Neural progenitor cell (in vitro differentiated cells): Measurements from ENCODE around the gene AIF1. TPM values are rescaled to one million over a fixed set of nuclear protein-coding genes. Genes with fewer than 3 reads are reported as not detected.

Source experiments
- DNase-seq: peaks from one replicate; pipeline ENCODE4 v3.0.0-alpha.2; 2016; ENCODE audit warnings: low spot score
- H2AFZ ChIP-seq: fragments of 200-600 bp; sonication (generic); replicated peaks from 2 replicates; pipeline ENCODE4 v1.6.1; 2016; ENCODE audit warnings: antibody characterized with exemption
- H3F3A ChIP-seq: fragments of 200-600 bp; sonication (generic); 2 replicates; pipeline ENCODE4 v1.6.1; 2016; ENCODE audit warnings: antibody characterized with exemption, low read depth
- H3K27ac ChIP-seq: fragments of 200-600 bp; sonication (generic); 2 replicates; pipeline ENCODE4 v1.5.1; 2016; ENCODE audit warnings: mild to moderate bottlenecking
- H3K27me3 ChIP-seq: fragments of 200-600 bp; sonication (generic); 2 replicates; pipeline ENCODE4 v1.6.1; 2016; ENCODE audit warnings: mild to moderate bottlenecking, moderate library complexity
- H3K36me3 ChIP-seq: fragments of 200-600 bp; sonication (generic); 2 replicates; pipeline ENCODE4 v1.5.1; 2016
- H3K4me1 ChIP-seq: fragments of 200-600 bp; sonication (generic); 2 replicates; pipeline ENCODE4 v1.6.1; 2016; ENCODE audit warnings: mixed run types
- H3K4me2 ChIP-seq: fragments of 200-600 bp; sonication (generic); 2 replicates; pipeline ENCODE4 v1.6.1; 2016
- H3K4me3 ChIP-seq: fragments of 200-600 bp; sonication (generic); 2 replicates; pipeline ENCODE4 v1.5.1; 2016
- H3K79me2 ChIP-seq: fragments of 200-600 bp; sonication (generic); 2 replicates; pipeline ENCODE4 v1.6.1; 2016; ENCODE audit warnings: low read depth
- H3K9ac ChIP-seq: fragments of 200-600 bp; sonication (generic); 2 replicates; pipeline ENCODE4 v1.6.1; 2016
- H3K9me3 ChIP-seq: fragments of 200-600 bp; sonication (generic); 2 replicates; pipeline ENCODE4 v1.5.1; 2016; ENCODE audit warnings: low read depth
- H4K20me1 ChIP-seq: fragments of 200-600 bp; sonication (generic); 2 replicates; pipeline ENCODE4 v1.6.1; 2016; ENCODE audit warnings: low read depth
- H3K27ac Mint-ChIP-seq: 3 replicates; pipeline ENCODE4 v1.8.0; 2021; ENCODE audit warnings: mixed read lengths
- H3K27me3 Mint-ChIP-seq: 2 replicates; pipeline ENCODE4 v1.8.0; 2022; ENCODE audit warnings: low read depth, mild to moderate bottlenecking, inconsistent platforms, moderate library complexity, mixed read lengths; ENCODE audit not compliant: insufficient read depth
- H3K36me3 Mint-ChIP-seq: 3 replicates; pipeline ENCODE4 v1.8.0; 2021; ENCODE audit warnings: mixed read lengths
- H3K4me1 Mint-ChIP-seq: 3 replicates; pipeline ENCODE4 v1.8.0; 2021; ENCODE audit warnings: mixed read lengths
- H3K4me3 Mint-ChIP-seq: 3 replicates; pipeline ENCODE4 v1.8.0; 2021; ENCODE audit warnings: mild to moderate bottlenecking, moderate library complexity, mixed read lengths
- H3K9me3 Mint-ChIP-seq: 3 replicates; pipeline ENCODE4 v1.8.0; 2020; ENCODE audit warnings: mixed read lengths
- CTCF ChIP-seq: fragments of 200-600 bp; sonication (generic); IDR thresholded peaks from 2 replicates; pipeline ENCODE4 v1.5.1; 2017; ENCODE audit warnings: antibody characterized with exemption, mild to moderate bottlenecking
- EZH2 ChIP-seq: fragments of 200-600 bp; sonication (generic); IDR thresholded peaks from 2 replicates; pipeline ENCODE4 v1.6.1; 2017; ENCODE audit warnings: antibody characterized with exemption, mild to moderate bottlenecking, moderate library complexity
- EZH2phosphoT487 ChIP-seq: fragments of 200-600 bp; sonication (generic); IDR thresholded peaks from 2 replicates; pipeline ENCODE4 v1.6.1; 2017; ENCODE audit warnings: antibody characterized with exemption
- total RNA-seq: library from RNA; depleted of rRNA; stranded (reverse); fragments of >200 nt; gene quantifications from 2 replicates; pipeline ENCODE4 v1.2.3, GENCODE V29; 2015; ENCODE audit warnings: low replicate concordance

Gene AIF1
- total RNA-seq, 1 donor from 2014 or later, result not detected

- H3K27ac ChIP-seq, result no peak overlapping the region
- H3K9me3 ChIP-seq, result no peaks in the 10 kb centered on the region
- Mint-ChIP-seq H3K27ac (peak overlapping the region; percentile 64), H3K36me3 (no peaks in the 10 kb centered on the region), H3K9me3 (no peaks in the 10 kb centered on the region), H3K4me1 (peaks cover 15% of the 10 kb centered on the region), H3K4me3 (no peak overlapping the region), H3K27me3 (peaks cover 27% of the 10 kb centered on the region)
- TF ChIP-seq CTCF (no peak), EZH2phosphoT487 (no peak), EZH2 (no peak)
- no peaks in the 10 kb centered on the region for H3F3A ChIP-seq
- H3K27me3 ChIP-seq, result peaks cover 9% of the 10 kb centered on the region
- no peaks in the 10 kb centered on the region for H3K36me3 ChIP-seq
- no peak overlapping the region for H3K4me3 ChIP-seq
- no peak overlapping the region for H3K4me2 ChIP-seq
- H3K4me1 ChIP-seq, result peaks cover 11% of the 10 kb centered on the region
- H2AFZ ChIP-seq, result no peak overlapping the region
- no peaks in the 10 kb centered on the region for H4K20me1 ChIP-seq
- no peaks in the 10 kb centered on the region for H3K79me2 ChIP-seq
- DNase-seq, result no peak
- H3K9ac ChIP-seq, result no peak overlapping the region
Measured at GRCh38 chr6:31576897-31577578, 38.0 kb upstream of the AIF1 start.

- H3K9me3 ChIP-seq, result no peaks in the 10 kb centered on the region
- peaks cover 9% of the 10 kb centered on the region for H3K27me3 ChIP-seq
- H3K79me2 ChIP-seq, result no peaks in the 10 kb centered on the region
- no peak overlapping the region for H3K4me3 ChIP-seq
- no peaks in the 10 kb centered on the region for H3F3A ChIP-seq
- H3K9ac ChIP-seq, result no peak overlapping the region
- Mint-ChIP-seq H3K9me3 (no peaks in the 10 kb centered on the region), H3K36me3 (no peaks in the 10 kb centered on the region), H3K27ac (no peak overlapping the region), H3K4me3 (no peak overlapping the region), H3K27me3 (peaks cover 27% of the 10 kb centered on the region), H3K4me1 (peaks cover 15% of the 10 kb centered on the region)
- H3K36me3 ChIP-seq, result no peaks in the 10 kb centered on the region
- H3K4me2 ChIP-seq, result no peak overlapping the region
- no peak overlapping the region for H2AFZ ChIP-seq
- no peak for TF ChIP-seq EZH2phosphoT487
- no peak for DNase-seq
- H3K4me1 ChIP-seq, result peaks cover 11% of the 10 kb centered on the region
- H3K27ac ChIP-seq, result no peak overlapping the region
- H4K20me1 ChIP-seq, result no peaks in the 10 kb centered on the region
Measured at GRCh38 chr6:31577579-31577966, 37.5 kb upstream of the AIF1 start.

GRCh38 chr6:31578184-31579118, 36.6 kb upstream of the AIF1 start:
- no peak overlapping the region for H3K27ac Mint-ChIP-seq

More at GRCh38 chr6:31578184-31579118, 36.6 kb upstream of the AIF1 start:
- no peak overlapping the region for H2AFZ ChIP-seq
- no peaks in the 10 kb centered on the region for H3K36me3 Mint-ChIP-seq
- no peak for DNase-seq
- H3K27ac ChIP-seq, result no peak overlapping the region
- no peaks in the 10 kb centered on the region for H4K20me1 ChIP-seq
- H3K4me1 Mint-ChIP-seq, result peaks cover 15% of the 10 kb centered on the region
- H3K79me2 ChIP-seq, result no peaks in the 10 kb centered on the region
- no peak overlapping the region for H3K9ac ChIP-seq
- H3K4me3 Mint-ChIP-seq, result peak overlapping the region; percentile 58
- H3K36me3 ChIP-seq, result no peaks in the 10 kb centered on the region
- H3K9me3 Mint-ChIP-seq, result no peaks in the 10 kb centered on the region
- peaks cover 9% of the 10 kb centered on the region for H3K27me3 ChIP-seq
- H3K4me3 ChIP-seq, result no peak overlapping the region
- H3K9me3 ChIP-seq, result no peaks in the 10 kb centered on the region
- H3K4me1 ChIP-seq, result peaks cover 11% of the 10 kb centered on the region
- no peak overlapping the region for H3K4me2 ChIP-seq
- no peaks in the 10 kb centered on the region for H3F3A ChIP-seq
- peaks cover 22% of the 10 kb centered on the region for H3K27me3 Mint-ChIP-seq
- TF ChIP-seq EZH2phosphoT487 (no peak), CTCF (no peak), EZH2 (no peak)
